ENCODE results near the gene RIN2.

GRCh38 chr20:19775353-19776253 lies 17.5 kb downstream of the RIN2 start:
- TF ChIP-seq YY1 (IDR thresholded peaks at IDR 0.05; ENCODE audit: insufficient read depth, insufficient read length): no peak
- TF ChIP-seq ZNF274 (IDR thresholded peaks at IDR 0.05; ENCODE audit: low read depth, low read length): no peak
